ENCODE measurements around the gene PCDHB11. TPM values are rescaled to one million over a fixed set of nuclear protein-coding genes. Genes with fewer than 3 reads are reported as not detected.
A peak's percentile ranks its signal among the peaks of the same experiment; 100 is the strongest.
"Not testable (repeated sequence)": the region's sequence is repeated elsewhere in the genome, so short reads cannot be mapped to it uniquely, and the experiment has no call there.

Gene PCDHB11
- total RNA-seq, 5 donors from 2014 or later (not counting 1 experiment from before 2014, with no cell fraction given): not detected

- peaks cover 3% of the 10 kb centered on the region for H3K36me3 Mint-ChIP-seq
- peaks cover 35 to 43% of the 10 kb centered on the region in 2 donors for H3K27me3 Mint-ChIP-seq
- Histone ChIP-seq H3K9me3 (no peaks in the 10 kb centered on the region), H3K27me3 (replicated peaks in 1 of 2; ENCODE audit: control insufficient read depth in 2 of 2, extremely low read depth in 1 of 2, insufficient read depth in 2 of 2, low read length in 1 of 2) (peaks cover 0 to 20% of the 10 kb centered on the region in 2 experiments), H3K4me1 (ENCODE audit: control insufficient read depth in 1 of 2, extremely low read depth in 1 of 2, insufficient read depth in 2 of 2, low read length in 2 of 2) (no peaks in the 10 kb centered on the region), H3K36me3 (ENCODE audit: control insufficient read depth in 2 of 2, extremely low read depth in 1 of 2, insufficient read depth in 1 of 2, low read length in 1 of 2) (no peaks in the 10 kb centered on the region), H3K4me3 (ENCODE audit: control insufficient read depth in 1 of 2, extremely low read depth in 1 of 2, low read length in 1 of 2) (no peak overlapping the region), H3K27ac (ENCODE audit: low read length) (no peak overlapping the region)
- H3K27ac Mint-ChIP-seq: no peak overlapping the region
- ATAC-seq (replicated peaks in 1 of 4): no peak
- no peaks in the 10 kb centered on the region for H3K4me1 Mint-ChIP-seq
- H3K9me3 Mint-ChIP-seq: peaks cover 10 to 38% (median 37%) of the 10 kb centered on the region in 3 donors
- no peak for DNase-seq
- WGBS (ENCODE audit: insufficient coverage): 16% methylated on average over 12 of the region's 15 CpGs
- no peak overlapping the region for H3K4me3 Mint-ChIP-seq
- ChIA-PET POLR2A (no interaction called here), CTCF (no interaction called here)
These were observed 34.8 kb downstream of the PCDHB11 start for GRCh38 chr5:141234109-141234667.

GRCh38 chr5:141235922-141236321, 36.5 kb downstream of the PCDHB11 start:
- H3K9me3 ChIP-seq; POLR2A ChIA-PET; H3K27ac Mint-ChIP-seq; H3K4me1 Mint-ChIP-seq; H3K4me1 ChIP-seq (ENCODE audit: control insufficient read depth in 1 of 2, extremely low read depth in 1 of 2, insufficient read depth in 2 of 2, low read length in 2 of 2); H3K4me3 ChIP-seq (ENCODE audit: control insufficient read depth in 1 of 2, extremely low read depth in 1 of 2, low read length in 1 of 2); DNase-seq; H3K36me3 ChIP-seq (ENCODE audit: control insufficient read depth in 2 of 2, extremely low read depth in 1 of 2, insufficient read depth in 1 of 2, low read length in 1 of 2); ATAC-seq (replicated peaks in 1 of 4); CTCF ChIA-PET; H3K4me3 Mint-ChIP-seq; H3K27ac ChIP-seq (ENCODE audit: low read length): not testable (repeated sequence)
- 46% methylated on average over 40 of the region's 40 CpGs for WGBS (ENCODE audit: insufficient coverage)
- H3K9me3 Mint-ChIP-seq: peaks cover 22 to 53% (median 50%) of the 10 kb centered on the region in 3 donors
- H3K36me3 Mint-ChIP-seq: peaks cover 10% of the 10 kb centered on the region
- H3K27me3 Mint-ChIP-seq: peaks cover 53 to 59% of the 10 kb centered on the region in 2 donors
- H3K27me3 ChIP-seq (replicated peaks in 1 of 2; ENCODE audit: control insufficient read depth in 2 of 2, extremely low read depth in 1 of 2, insufficient read depth in 2 of 2, low read length in 1 of 2): peaks cover 0 to 23% of the 10 kb centered on the region in 2 experiments

DNA sequence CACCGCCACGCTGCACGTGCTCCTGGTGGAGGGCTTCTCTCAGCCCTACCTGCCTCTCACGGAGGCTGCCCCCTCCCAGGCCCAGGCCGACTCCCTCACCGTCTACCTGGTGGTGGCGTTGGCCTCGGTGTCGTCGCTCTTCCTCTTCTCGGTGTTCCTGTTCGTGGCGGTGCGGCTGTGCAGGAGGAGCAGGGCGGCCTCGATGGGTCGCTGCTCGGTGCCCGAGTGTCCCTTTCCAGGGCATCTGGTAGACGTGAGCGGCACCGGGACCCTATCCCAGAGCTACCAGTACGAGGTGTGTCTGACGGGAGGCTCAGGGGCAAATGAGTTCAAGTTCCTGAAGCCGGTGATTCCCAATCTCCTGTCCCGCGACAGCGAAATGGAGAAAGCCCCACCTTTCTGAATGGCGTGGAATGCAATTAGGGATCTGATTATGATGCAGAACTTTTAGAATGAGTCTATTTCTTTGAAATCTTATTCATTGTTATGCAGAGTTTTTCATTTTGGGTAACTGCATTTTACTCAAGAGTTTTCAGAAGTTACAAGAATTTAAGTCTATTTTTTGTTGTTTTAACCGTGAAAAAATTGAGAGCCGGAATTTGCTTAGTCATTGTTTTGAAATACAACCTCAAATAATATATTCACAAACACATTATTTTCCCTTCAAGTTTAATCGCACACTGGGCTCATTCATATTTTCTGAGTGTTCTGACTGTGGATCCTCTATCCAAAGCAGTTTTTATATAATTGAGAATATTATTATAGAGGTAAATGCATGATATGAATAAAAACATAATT, 37.3 kb downstream of the PCDHB11 start:
- H3K4me3 Mint-ChIP-seq: peak overlapping the region in 1 of 3 donors; percentile 37
- 33% methylated on average over 22 of the region's 32 CpGs for WGBS (ENCODE audit: insufficient coverage)
- ChIA-PET POLR2A (no interaction called here), CTCF (no interaction called here)
- no peaks in the 10 kb centered on the region for H3K36me3 ChIP-seq (ENCODE audit: control insufficient read depth in 2 of 2, extremely low read depth in 1 of 2, insufficient read depth in 1 of 2, low read length in 1 of 2)
- peaks cover 22 to 48% (median 47%) of the 10 kb centered on the region in 3 donors for H3K9me3 Mint-ChIP-seq
- ATAC-seq (replicated peaks in 1 of 4) (no peak), DNase-seq (no peak)
- H3K27ac ChIP-seq (ENCODE audit: low read length): no peak overlapping the region
- H3K27ac Mint-ChIP-seq: no peak overlapping the region
- H3K27me3 ChIP-seq (replicated peaks in 1 of 2; ENCODE audit: control insufficient read depth in 2 of 2, extremely low read depth in 1 of 2, insufficient read depth in 2 of 2, low read length in 1 of 2): peaks cover 0 to 29% of the 10 kb centered on the region in 2 experiments
- no peaks in the 10 kb centered on the region for H3K4me1 Mint-ChIP-seq
- H3K27me3 Mint-ChIP-seq: peaks cover 55 to 62% of the 10 kb centered on the region in 2 donors
- peaks cover 11% of the 10 kb centered on the region for H3K36me3 Mint-ChIP-seq
- H3K4me3 ChIP-seq (ENCODE audit: control insufficient read depth in 1 of 2, extremely low read depth in 1 of 2, low read length in 1 of 2): no peak overlapping the region
- H3K9me3 ChIP-seq: peaks cover 2% of the 10 kb centered on the region
- H3K4me1 ChIP-seq (ENCODE audit: control insufficient read depth in 1 of 2, extremely low read depth in 1 of 2, insufficient read depth in 2 of 2, low read length in 2 of 2): no peaks in the 10 kb centered on the region

- Mint-ChIP-seq H3K27me3 (peaks cover 44 to 61% of the 10 kb centered on the region in 2 donors), H3K9me3 (peaks cover 17 to 56% (median 45%) of the 10 kb centered on the region in 3 donors), H3K4me3 (no peak overlapping the region), H3K4me1 (peaks cover 0 to 4% (median 0%) of the 10 kb centered on the region in 3 donors), H3K27ac (no peak overlapping the region), H3K36me3 (peaks cover 29% of the 10 kb centered on the region)
- WGBS (ENCODE audit: insufficient coverage): 43% methylated on average over 41 of the region's 43 CpGs
- no peak for ATAC-seq (replicated peaks in 1 of 4)
- no peaks in the 10 kb centered on the region for H3K4me1 ChIP-seq (ENCODE audit: control insufficient read depth in 1 of 2, extremely low read depth in 1 of 2, insufficient read depth in 2 of 2, low read length in 2 of 2)
- H3K27me3 ChIP-seq (replicated peaks in 1 of 2; ENCODE audit: control insufficient read depth in 2 of 2, extremely low read depth in 1 of 2, insufficient read depth in 2 of 2, low read length in 1 of 2): peaks cover 0 to 33% of the 10 kb centered on the region in 2 experiments
- ChIA-PET POLR2A (no interaction called here), CTCF (no interaction called here)
- peaks cover 6% of the 10 kb centered on the region for H3K9me3 ChIP-seq
- no peak for DNase-seq
- no peak overlapping the region for H3K27ac ChIP-seq (ENCODE audit: low read length)
- H3K4me3 ChIP-seq (ENCODE audit: control insufficient read depth in 1 of 2, extremely low read depth in 1 of 2, low read length in 1 of 2): no peak overlapping the region
- no peaks in the 10 kb centered on the region for H3K36me3 ChIP-seq (ENCODE audit: control insufficient read depth in 2 of 2, extremely low read depth in 1 of 2, insufficient read depth in 1 of 2, low read length in 1 of 2)
These were observed 42.1 kb downstream of the PCDHB11 start for GRCh38 chr5:141241496-141241895.

DNA sequence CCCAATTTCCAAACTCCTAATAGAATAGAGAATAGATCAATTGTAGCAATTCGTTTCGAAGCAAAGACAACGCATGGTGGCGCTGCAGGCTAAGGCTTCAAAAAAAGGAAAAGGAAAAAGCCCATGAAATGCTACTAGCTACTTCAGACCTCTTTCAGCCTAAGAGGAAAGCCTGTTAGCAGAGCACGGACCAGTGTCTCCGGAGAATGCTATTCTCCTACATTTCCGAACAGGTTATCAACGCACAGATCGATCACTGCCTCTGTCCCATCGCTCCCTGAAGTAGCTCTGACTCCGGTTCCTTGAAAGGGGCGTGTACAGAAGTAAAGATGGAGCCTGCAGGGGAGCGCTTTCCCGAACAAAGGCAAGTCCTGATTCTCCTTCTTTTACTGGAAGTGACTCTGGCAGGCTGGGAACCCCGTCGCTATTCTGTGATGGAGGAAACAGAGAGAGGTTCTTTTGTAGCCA, 45.9 kb downstream of the PCDHB11 start, which contains the start of gene PCDHB15:
TSS of gene PCDHB15 (plus strand) at position 146 of the 468 bp plus-strand sequence. CDS start at position 330, 184 bp downstream.
- H3K27ac Mint-ChIP-seq: no peak within 1 kb of the TSS
- POLR2A ChIA-PET: no interaction called here
- DNase-seq: peak in 9 of 35 experiments; percentile 3 to 25 (median 6)
- H3K4me3 ChIP-seq (ENCODE audit: control insufficient read depth in 1 of 2, extremely low read depth in 1 of 2, low read length in 1 of 2): peak within 1 kb of the TSS; percentile 6 to 44
- H3K36me3 ChIP-seq (ENCODE audit: control insufficient read depth in 2 of 2, extremely low read depth in 1 of 2, insufficient read depth in 1 of 2, low read length in 1 of 2): no peaks in the 10 kb centered on the region
- peaks cover 0 to 4% (median 0%) of the 10 kb centered on the region in 3 donors for H3K4me1 Mint-ChIP-seq
- 25% methylated on average over 12 of the region's 16 CpGs for WGBS (ENCODE audit: insufficient coverage)
- peak within 1 kb of the TSS; percentile 26 to 42 (median 41) for H3K4me3 Mint-ChIP-seq
- H3K27me3 ChIP-seq (replicated peaks in 1 of 2; ENCODE audit: control insufficient read depth in 2 of 2, extremely low read depth in 1 of 2, insufficient read depth in 2 of 2, low read length in 1 of 2): peaks cover 0 to 31% of the 10 kb centered on the region in 2 experiments
- peaks cover 29 to 39% of the 10 kb centered on the region in 2 donors for H3K27me3 Mint-ChIP-seq
- H3K9me3 ChIP-seq: peaks cover 5% of the 10 kb centered on the region
- CTCF ChIA-PET: interaction anchor here in 1 of 2 donors (0.7 to 1.1 kb wide), 3 partner anchors 91 to 319 kb away, joined by 3 to 4 read pairs (median 4); no protein-coding TSS in a partner anchor
- H3K9me3 Mint-ChIP-seq: peaks cover 11 to 62% (median 46%) of the 10 kb centered on the region in 3 donors
- no peak within 1 kb of the TSS for H3K27ac ChIP-seq (ENCODE audit: low read length)
- no peaks in the 10 kb centered on the region for H3K4me1 ChIP-seq (ENCODE audit: control insufficient read depth in 1 of 2, extremely low read depth in 1 of 2, insufficient read depth in 2 of 2, low read length in 2 of 2)
- ATAC-seq (replicated peaks in 1 of 4): no peak
- H3K36me3 Mint-ChIP-seq: peaks cover 38% of the 10 kb centered on the region

DNA sequence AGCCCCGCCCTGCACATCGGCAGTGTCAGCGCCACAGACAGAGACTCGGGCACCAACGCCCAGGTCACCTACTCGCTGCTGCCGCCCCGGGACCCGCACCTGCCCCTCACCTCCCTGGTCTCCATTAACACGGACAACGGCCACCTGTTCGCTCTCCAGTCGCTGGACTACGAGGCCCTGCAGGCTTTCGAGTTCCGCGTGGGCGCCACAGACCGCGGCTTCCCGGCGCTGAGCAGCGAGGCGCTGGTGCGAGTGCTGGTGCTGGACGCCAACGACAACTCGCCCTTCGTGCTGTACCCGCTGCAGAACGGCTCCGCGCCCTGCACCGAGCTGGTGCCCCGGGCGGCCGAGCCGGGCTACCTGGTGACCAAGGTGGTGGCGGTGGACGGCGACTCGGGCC, 47.5 kb downstream of the PCDHB11 start:
- H3K36me3 Mint-ChIP-seq: peaks cover 28% of the 10 kb centered on the region
- H3K36me3 ChIP-seq (ENCODE audit: control insufficient read depth in 2 of 2, extremely low read depth in 1 of 2, insufficient read depth in 1 of 2, low read length in 1 of 2); CTCF ChIA-PET; H3K4me1 Mint-ChIP-seq; POLR2A ChIA-PET; H3K9me3 ChIP-seq; ATAC-seq (replicated peaks in 1 of 4); H3K27ac Mint-ChIP-seq; H3K4me3 ChIP-seq (ENCODE audit: control insufficient read depth in 1 of 2, extremely low read depth in 1 of 2, low read length in 1 of 2); H3K27ac ChIP-seq (ENCODE audit: low read length); H3K4me1 ChIP-seq (ENCODE audit: control insufficient read depth in 1 of 2, extremely low read depth in 1 of 2, insufficient read depth in 2 of 2, low read length in 2 of 2); H3K4me3 Mint-ChIP-seq; DNase-seq: not testable (repeated sequence)
- H3K27me3 ChIP-seq (replicated peaks in 1 of 2; ENCODE audit: control insufficient read depth in 2 of 2, extremely low read depth in 1 of 2, insufficient read depth in 2 of 2, low read length in 1 of 2): peaks cover 0 to 21% of the 10 kb centered on the region in 2 experiments
- H3K27me3 Mint-ChIP-seq: peaks cover 18 to 28% of the 10 kb centered on the region in 2 donors
- peaks cover 5 to 66% (median 44%) of the 10 kb centered on the region in 3 donors for H3K9me3 Mint-ChIP-seq
- WGBS (ENCODE audit: insufficient coverage): 63% methylated on average over 17 of the region's 42 CpGs

Measured in T-cell (primary cell).